Measurements from ENCODE around the gene C20orf204. TPM values are rescaled to one million over a fixed set of nuclear protein-coding genes. Genes with fewer than 3 reads are reported as not detected.
"Not testable (repeated sequence)": the region's sequence is repeated elsewhere in the genome, so short reads cannot be mapped to it uniquely, and the experiment has no call there.

The C20orf204 gene
- total and polyA plus RNA-seq, 7 donors = 0.25 to 0.71 (median 0.52) TPM; not detected in 1

GRCh38 chr20:64083804-64084684 lies 48.1 kb downstream of the C20orf204 start, which contains the start of gene LKAAEAR1:
Gene LKAAEAR1, minus strand, starts transcription at chr20:64084398. Its CDS starts 179 bp downstream, at chr20:64084219.
- Histone ChIP-seq H3K27ac (no peak within 1 kb of the TSS), H3K4me3 (peak within 1 kb of the TSS; percentile 67), H3K36me3 (ENCODE audit: insufficient read depth in 1 of 2, low read depth in 1 of 2) (no peaks in the 10 kb centered on the region), H3K27me3 (ENCODE audit: insufficient read depth in 3 of 3, low read length in 2 of 3) (peaks cover 0 to 54% (median 19%) of the 10 kb centered on the region in 3 donors), H3K9me3 (no peaks in the 10 kb centered on the region), H3K4me1 (peaks cover 13% of the 10 kb centered on the region)
- WGBS, 3 donors = 3 to 6% (median 4%) methylated on average over 43 to 86 of the region's 86 CpGs
- TF ChIP-seq, protein P1, sequence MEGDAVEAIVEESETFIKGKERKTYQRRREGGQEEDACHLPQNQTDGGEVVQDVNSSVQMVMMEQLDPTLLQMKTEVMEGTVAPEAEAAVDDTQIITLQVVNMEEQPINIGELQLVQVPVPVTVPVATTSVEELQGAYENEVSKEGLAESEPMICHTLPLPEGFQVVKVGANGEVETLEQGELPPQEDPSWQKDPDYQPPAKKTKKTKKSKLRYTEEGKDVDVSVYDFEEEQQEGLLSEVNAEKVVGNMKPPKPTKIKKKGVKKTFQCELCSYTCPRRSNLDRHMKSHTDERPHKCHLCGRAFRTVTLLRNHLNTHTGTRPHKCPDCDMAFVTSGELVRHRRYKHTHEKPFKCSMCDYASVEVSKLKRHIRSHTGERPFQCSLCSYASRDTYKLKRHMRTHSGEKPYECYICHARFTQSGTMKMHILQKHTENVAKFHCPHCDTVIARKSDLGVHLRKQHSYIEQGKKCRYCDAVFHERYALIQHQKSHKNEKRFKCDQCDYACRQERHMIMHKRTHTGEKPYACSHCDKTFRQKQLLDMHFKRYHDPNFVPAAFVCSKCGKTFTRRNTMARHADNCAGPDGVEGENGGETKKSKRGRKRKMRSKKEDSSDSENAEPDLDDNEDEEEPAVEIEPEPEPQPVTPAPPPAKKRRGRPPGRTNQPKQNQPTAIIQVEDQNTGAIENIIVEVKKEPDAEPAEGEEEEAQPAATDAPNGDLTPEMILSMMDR (IDR thresholded peaks at IDR 0.05) = no peak
- ATAC-seq = no peak
- DNase-seq = no peak
- intact Hi-C loops (cut with DNase I) = loop anchor here in 1 of 2 donors (2.0 kb wide), 1 partner anchor 37 kb away; no protein-coding TSS in a partner anchor

DNA sequence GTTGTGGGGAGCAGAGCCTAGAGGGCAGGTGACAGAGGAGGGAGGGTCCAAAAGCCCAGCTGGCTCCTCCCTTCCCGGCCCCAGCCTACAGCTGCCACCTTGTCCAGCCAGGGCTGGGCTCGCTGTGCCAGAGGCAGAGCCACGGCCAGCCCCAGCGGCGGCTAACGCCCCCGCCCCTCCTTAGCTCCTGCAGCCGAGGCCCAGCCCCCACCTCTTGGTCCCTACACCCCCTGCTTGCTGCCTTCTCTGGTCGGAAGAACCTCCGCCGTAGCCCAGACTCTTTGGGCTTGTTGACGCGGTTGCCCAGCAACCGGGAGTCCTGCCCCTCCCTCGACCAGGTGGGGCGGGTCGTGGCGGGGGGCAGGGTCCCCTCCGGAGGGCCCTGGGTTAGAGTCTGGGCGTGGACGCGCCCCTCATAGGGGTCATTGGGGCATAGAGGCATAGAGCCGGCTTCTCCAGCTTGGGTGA lies 48.7 kb downstream of the C20orf204 start:
- 7 to 15% (median 7%) methylated on average over 19 to 23 of the region's 23 CpGs for WGBS, 3 donors
- Histone ChIP-seq H3K27me3 (ENCODE audit: insufficient read depth in 3 of 3, low read length in 2 of 3) (peaks cover 0 to 54% (median 17%) of the 10 kb centered on the region in 3 donors), H3K9me3 (no peaks in the 10 kb centered on the region), H3K36me3 (ENCODE audit: insufficient read depth in 1 of 2, low read depth in 1 of 2) (no peaks in the 10 kb centered on the region), H3K27ac (no peak overlapping the region), H3K4me3 (no peak overlapping the region), H3K4me1 (peaks cover 9% of the 10 kb centered on the region)
- intact Hi-C loops (cut with DNase I) = no loop called here
- DNase-seq (no peak), ATAC-seq (no peak)
- TF ChIP-seq, protein P1 (IDR thresholded peaks at IDR 0.05) = no peak

GRCh38 chr20:64086801-64087200 lies 50.8 kb downstream of the C20orf204 start:
- DNase-seq = no peak
- no peaks in the 10 kb centered on the region for H3K36me3 ChIP-seq (ENCODE audit: insufficient read depth in 1 of 2, low read depth in 1 of 2)
- no peak overlapping the region for H3K27ac ChIP-seq
- peaks cover 9% of the 10 kb centered on the region for H3K4me1 ChIP-seq
- H3K9me3 ChIP-seq = no peaks in the 10 kb centered on the region
- no peak for ATAC-seq
- WGBS, 3 donors = 88 to 93% (median 92%) methylated on average over 7 to 10 of the region's 11 CpGs
- peaks cover 0 to 54% (median 17%) of the 10 kb centered on the region in 3 donors for H3K27me3 ChIP-seq (ENCODE audit: insufficient read depth in 3 of 3, low read length in 2 of 3)
- TF ChIP-seq, protein P1 (IDR thresholded peaks at IDR 0.05) = no peak
- H3K4me3 ChIP-seq = no peak overlapping the region
- intact Hi-C loops (cut with DNase I) = no loop called here

- H3K9me3 ChIP-seq; DNase-seq; H3K27ac ChIP-seq; H3K4me1 ChIP-seq; ATAC-seq; H3K36me3 ChIP-seq (ENCODE audit: insufficient read depth in 1 of 2, low read depth in 1 of 2); intact Hi-C loops (cut with DNase I); H3K4me3 ChIP-seq: not testable (repeated sequence)
- H3K27me3 ChIP-seq (ENCODE audit: insufficient read depth in 3 of 3, low read length in 2 of 3) = peaks cover 0 to 53% (median 19%) of the 10 kb centered on the region in 3 donors
- WGBS, 3 donors = 91 to 98% (median 96%) methylated on average over 6 of the region's 36 CpGs
Observed at GRCh38 chr20:64087226-64087825, 51.3 kb downstream of the C20orf204 start.

- peaks cover 0 to 42% (median 22%) of the 10 kb centered on the region in 3 donors for H3K27me3 ChIP-seq (ENCODE audit: insufficient read depth in 3 of 3, low read length in 2 of 3)
- ATAC-seq; H3K4me1 ChIP-seq; H3K4me3 ChIP-seq; DNase-seq; H3K9me3 ChIP-seq; H3K36me3 ChIP-seq (ENCODE audit: insufficient read depth in 1 of 2, low read depth in 1 of 2); intact Hi-C loops (cut with DNase I); H3K27ac ChIP-seq: not testable (repeated sequence)
Observed at GRCh38 chr20:64088586-64088985, 52.6 kb downstream of the C20orf204 start.

Other genes starting within 250 kb of the C20orf204 start
- 1 to 10 TPM; 4.5 to 6.4 (median 5.6) TPM for gene ZBTB46, start 204.9 kb upstream of the C20orf204 start, total RNA-seq
- gene ZBTB46, start 204.9 kb upstream of the C20orf204 start, polyA plus RNA-seq = 1 to 10 TPM; 1.3 to 3.1 (median 2.2) TPM
- not detected for gene ABHD16B, start 174.7 kb upstream of the C20orf204 start, total RNA-seq
- gene ABHD16B, start 174.7 kb upstream of the C20orf204 start, polyA plus RNA-seq = 1 to 10 TPM in 1 of 3 donors, under 1 TPM in 2; 0.04 to 3.2 (median 0.34) TPM
- 10 to 100 TPM; 40.7 to 56.0 (median 55.1) TPM for gene TPD52L2, start 170.9 kb upstream of the C20orf204 start, total RNA-seq
- 100 to 1,000 TPM in 1 of 3 donors, 10 to 100 TPM in 2; 46.7 to 152 (median 89.7) TPM for gene TPD52L2, start 170.9 kb upstream of the C20orf204 start, polyA plus RNA-seq
- 10 to 100 TPM; 20.4 to 27.3 (median 23.3) TPM for gene DNAJC5, start 141.1 kb upstream of the C20orf204 start, total RNA-seq
- gene DNAJC5, start 141.1 kb upstream of the C20orf204 start, polyA plus RNA-seq = 10 to 100 TPM; 13.1 to 33.6 (median 19.7) TPM
- 10 to 100 TPM; 23.2 to 37.0 (median 35.5) TPM for gene UCKL1, start 79.8 kb upstream of the C20orf204 start, total RNA-seq
- 10 to 100 TPM; 22.9 to 42.4 (median 40.5) TPM for gene UCKL1, start 79.8 kb upstream of the C20orf204 start, polyA plus RNA-seq
- gene ZNF512B, start 66.3 kb upstream of the C20orf204 start, total RNA-seq = 10 to 100 TPM in 3 of 4 donors, 1 to 10 TPM in 1; 10.0 to 14.4 (median 12.4) TPM
- gene ZNF512B, start 66.3 kb upstream of the C20orf204 start, polyA plus RNA-seq = 1 to 10 TPM; 3.3 to 9.1 (median 5.6) TPM
- under 1 TPM; 0.32 to 0.84 (median 0.55) TPM for gene SAMD10, start 56.5 kb upstream of the C20orf204 start, total RNA-seq
- gene SAMD10, start 56.5 kb upstream of the C20orf204 start, polyA plus RNA-seq = 1 to 10 TPM in 1 of 3 donors, under 1 TPM in 2; 0.44 to 5.5 (median 0.92) TPM
- gene PRPF6, start 55.0 kb upstream of the C20orf204 start, total RNA-seq = 10 to 100 TPM; 51.0 to 63.1 (median 59.8) TPM
- 10 to 100 TPM; 38.8 to 75.4 (median 52.5) TPM for gene PRPF6, start 55.0 kb upstream of the C20orf204 start, polyA plus RNA-seq
- 10 to 100 TPM; 11.7 to 50.8 (median 30.5) TPM for gene SOX18, start 13.5 kb downstream of the C20orf204 start, total RNA-seq
- gene SOX18, start 13.5 kb downstream of the C20orf204 start, polyA plus RNA-seq = 10 to 100 TPM in 1 of 3 donors, 1 to 10 TPM in 2; 4.2 to 15.4 (median 6.5) TPM
- gene TCEA2, start 27.0 kb downstream of the C20orf204 start, total RNA-seq = 10 to 100 TPM; 30.2 to 43.4 (median 37.6) TPM
- 10 to 100 TPM; 15.1 to 24.9 (median 15.6) TPM for gene TCEA2, start 27.0 kb downstream of the C20orf204 start, polyA plus RNA-seq
- 1 to 10 TPM; 2.0 to 3.5 (median 2.4) TPM for gene RGS19, start 43.3 kb downstream of the C20orf204 start, total RNA-seq
- gene RGS19, start 43.3 kb downstream of the C20orf204 start, polyA plus RNA-seq = 1 to 10 TPM; 3.7 to 5.7 (median 3.8) TPM
- gene OPRL1, start 43.9 kb downstream of the C20orf204 start, total RNA-seq = under 1 TPM; 0.17 to 0.94 (median 0.21) TPM
- under 1 TPM; 0.03 to 0.08 (median 0.08) TPM for gene OPRL1, start 43.9 kb downstream of the C20orf204 start, polyA plus RNA-seq
- not detected for gene LKAAEAR1, start 48.2 kb downstream of the C20orf204 start, total RNA-seq
- not detected for gene LKAAEAR1, start 48.2 kb downstream of the C20orf204 start, polyA plus RNA-seq
- gene NPBWR2, start 71.4 kb downstream of the C20orf204 start, total RNA-seq = not detected
- not detected for gene NPBWR2, start 71.4 kb downstream of the C20orf204 start, polyA plus RNA-seq
- gene MYT1, start 128.3 kb downstream of the C20orf204 start, total RNA-seq = not detected
- under 1 TPM in 1 of 3 donors, not detected in 2; under 0.01 TPM for gene MYT1, start 128.3 kb downstream of the C20orf204 start, polyA plus RNA-seq
- gene PCMTD2, start 219.6 kb downstream of the C20orf204 start, total RNA-seq = 10 to 100 TPM; 37.7 to 47.3 (median 41.7) TPM
- gene PCMTD2, start 219.6 kb downstream of the C20orf204 start, polyA plus RNA-seq = 10 to 100 TPM; 11.7 to 37.8 (median 17.4) TPM